Fibroblast of lung (primary cell): Measurements from ENCODE around the gene PKNOX2. TPM values are rescaled to one million over a fixed set of nuclear protein-coding genes. Genes with fewer than 3 reads are reported as not detected.
A peak's percentile ranks its signal among the peaks of the same experiment; 100 is the strongest.

Experiments
- DNase-seq, 2 donors: peaks; one replicate each; pipeline versions ENCODE4 v3.0.0 to v3.0.0-alpha.2; 2010; ENCODE audit warnings: low read depth in 2 of 2
- H2AFZ ChIP-seq: 2 replicates; pipeline ENCODE4 v1.5.1; 2012; ENCODE audit warnings: low read length, control low read depth, inconsistent platforms
- H3K27ac ChIP-seq: 2 replicates; pipeline ENCODE4 v1.5.1; 2011; ENCODE audit warnings: low read length, control low read depth; ENCODE audit not compliant: insufficient read depth
- H3K27me3 ChIP-seq: 2 replicates; pipeline ENCODE4 v1.5.1; 2011; ENCODE audit warnings: mild to moderate bottlenecking, low read length; ENCODE audit not compliant: control insufficient read depth, insufficient read depth
- H3K36me3 ChIP-seq: 2 replicates; pipeline ENCODE4 v1.5.1; 2011; ENCODE audit warnings: low read length; ENCODE audit not compliant: control insufficient read depth, insufficient read depth
- H3K4me1 ChIP-seq: 2 replicates; pipeline ENCODE4 v1.5.1; 2011; ENCODE audit warnings: low read length; ENCODE audit not compliant: control insufficient read depth, insufficient read depth; ENCODE audit errors: extremely low read depth
- H3K4me2 ChIP-seq: 2 replicates; pipeline ENCODE4 v1.5.1; 2011; ENCODE audit warnings: low read length, control low read depth; ENCODE audit not compliant: insufficient read depth; ENCODE audit errors: extremely low read depth
- H3K4me3 ChIP-seq, 4 experiments: fragments of 200-600 bp in 1 of 4; sonication (generic) in 1 of 4; replicated peaks in 1 of 4; 2 replicates each; pipeline ENCODE4 v1.5.1; 2011 to 2016; ENCODE audit warnings: low read length in 4 of 4, low read depth in 3 of 4, mild to moderate bottlenecking in 3 of 4, control low read depth in 2 of 4, inconsistent platforms in 1 of 4, mixed read lengths in 1 of 4; ENCODE audit not compliant: insufficient read depth in 1 of 4; ENCODE audit errors: control extremely low read depth in 1 of 4
- H3K79me2 ChIP-seq: 2 replicates; pipeline ENCODE4 v1.5.1; 2012; ENCODE audit warnings: mild to moderate bottlenecking, low read length, inconsistent platforms; ENCODE audit not compliant: control insufficient read depth, insufficient read depth
- H3K9ac ChIP-seq: 2 replicates; pipeline ENCODE4 v1.5.1; 2011; ENCODE audit warnings: mild to moderate bottlenecking, low read length, control low read depth; ENCODE audit not compliant: insufficient read depth
- H3K9me3 ChIP-seq: 2 replicates; pipeline ENCODE4 v1.5.1; 2012; ENCODE audit warnings: low read depth, low read length; ENCODE audit not compliant: control insufficient read depth, insufficient read depth
- H4K20me1 ChIP-seq: 2 replicates; pipeline ENCODE4 v1.5.1; 2011; ENCODE audit warnings: low read length; ENCODE audit not compliant: control insufficient read depth, insufficient read depth; ENCODE audit errors: extremely low read depth
- CTCF ChIP-seq, 2 donors: IDR thresholded peaks in 1 of 2; conservative IDR thresholded peaks in 1 of 2; 1 replicate in 1 of 2; 2 replicates in 1 of 2; pipeline ENCODE4 v1.5.1; 2011 to 2012; ENCODE audit warnings: low read length in 2 of 2, control low read depth in 1 of 2, inconsistent platforms in 1 of 2, low read depth in 1 of 2, mild to moderate bottlenecking in 1 of 2
- EZH2 ChIP-seq: IDR thresholded peaks from 2 replicates; pipeline ENCODE4 v1.5.1; 2012; ENCODE audit warnings: low read length, control low read depth, mild to moderate bottlenecking; ENCODE audit errors: missing control alignments
- polyA plus RNA-seq, 2 donors: library from polyadenylated mRNA; depleted of rRNA in 1 of 2; stranded (reverse) in 1 of 2; unstranded in 1 of 2; fragments of >200 nt; gene quantifications; 2 replicates each; pipeline ENCODE4 v1.2.1, GENCODE V29; 2011 to 2012; ENCODE audit warnings: missing spikeins in 1 of 2
- total RNA-seq: library from RNA; depleted of rRNA; stranded (reverse); fragments of >200 nt; gene quantifications from 2 replicates; pipeline ENCODE4 v1.2.1, GENCODE V29; 2014

The PKNOX2 gene
- total and polyA plus RNA-seq, 2 donors (not counting 1 experiment from before 2014, with no cell fraction given), result 0.33 to 2.2 TPM

DNA sequence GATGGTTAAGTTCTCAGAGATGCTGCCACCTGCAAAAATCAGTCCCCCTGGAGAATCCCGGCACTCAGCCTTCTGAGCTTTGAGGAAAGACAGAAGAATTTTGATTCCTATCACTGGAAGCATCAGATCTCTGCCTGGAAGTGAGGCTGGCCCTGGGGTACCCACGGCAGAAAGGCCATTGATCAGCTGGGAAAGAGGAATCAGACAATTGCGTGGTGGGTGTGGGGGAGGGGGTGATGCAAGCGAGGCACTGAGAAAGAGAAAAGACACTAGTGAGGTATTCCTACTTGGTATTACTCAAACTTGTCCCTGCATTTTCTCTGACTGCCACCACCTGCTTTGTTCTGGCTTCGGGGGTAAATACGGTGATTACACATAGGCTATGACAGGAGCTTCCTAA is 235.4 kb downstream of the PKNOX2 start:
- H3K9ac ChIP-seq, result no peak overlapping the region
- H3K27ac ChIP-seq, result no peak overlapping the region
- DNase-seq, result no peak
- H4K20me1 ChIP-seq, result no peaks in the 10 kb centered on the region
- no peaks in the 10 kb centered on the region for H3K27me3 ChIP-seq
- no peak overlapping the region for H3K4me2 ChIP-seq
- TF ChIP-seq EZH2 (no peak), CTCF (conservative IDR thresholded peaks at IDR 0.05 in 1 of 2, IDR thresholded peaks at IDR 0.05 in 1 of 2; ENCODE audit: low read depth in 1 of 2, low read length in 2 of 2) (no peak)
- peaks cover 8% of the 10 kb centered on the region for H3K4me1 ChIP-seq
- H3K79me2 ChIP-seq, result no peaks in the 10 kb centered on the region
- H3K4me3 ChIP-seq, result no peak overlapping the region
- no peak overlapping the region for H2AFZ ChIP-seq
- no peaks in the 10 kb centered on the region for H3K36me3 ChIP-seq
- no peaks in the 10 kb centered on the region for H3K9me3 ChIP-seq

- H3K27ac ChIP-seq, result no peak overlapping the region
- H2AFZ ChIP-seq, result no peak overlapping the region
- no peak overlapping the region for H3K9ac ChIP-seq
Measured at GRCh38 chr11:125401235-125401634, 236.7 kb downstream of the PKNOX2 start.

DNA sequence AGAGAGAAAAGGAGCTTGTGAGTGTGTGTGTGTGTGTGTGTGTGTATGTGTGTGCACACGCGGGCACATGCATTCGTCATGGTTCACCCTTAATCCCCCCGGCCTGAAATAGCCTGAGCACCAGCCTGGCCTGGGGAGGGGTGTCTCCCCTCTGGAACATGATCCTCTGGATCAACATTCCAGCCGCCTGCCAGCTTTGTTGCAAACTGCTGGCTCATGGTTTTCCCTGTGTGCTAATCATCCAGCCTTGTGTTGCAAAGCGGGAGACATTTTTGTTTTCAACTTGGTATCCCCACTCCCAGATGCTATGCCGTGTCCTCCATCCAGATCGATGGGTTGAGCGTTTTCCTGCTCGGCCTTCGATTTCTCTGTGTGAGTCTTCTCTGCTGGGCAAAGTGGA is 237.2 kb downstream of the PKNOX2 start:
- Histone ChIP-seq H3K79me2 (no peaks in the 10 kb centered on the region), H3K9me3 (no peaks in the 10 kb centered on the region), H2AFZ (no peak overlapping the region), H3K9ac (no peak overlapping the region), H3K27me3 (no peaks in the 10 kb centered on the region), H3K36me3 (no peaks in the 10 kb centered on the region), H3K4me3 (no peak overlapping the region), H3K4me1 (peaks cover 12% of the 10 kb centered on the region), H3K4me2 (no peak overlapping the region), H3K27ac (no peak overlapping the region), H4K20me1 (no peaks in the 10 kb centered on the region)
- peak in 1 of 2 donors; percentile 66 for DNase-seq
- TF ChIP-seq CTCF (conservative IDR thresholded peaks at IDR 0.05 in 1 of 2, IDR thresholded peaks at IDR 0.05 in 1 of 2; ENCODE audit: low read depth in 1 of 2, low read length in 2 of 2), result no peak
- no peak for TF ChIP-seq EZH2

More at GRCh38 chr11:125401235-125401634, 236.7 kb downstream of the PKNOX2 start:
- Histone ChIP-seq H3K36me3 (no peaks in the 10 kb centered on the region), H3K4me2 (no peak overlapping the region), H3K79me2 (no peaks in the 10 kb centered on the region), H3K9me3 (no peaks in the 10 kb centered on the region), H4K20me1 (no peaks in the 10 kb centered on the region), H3K4me1 (peaks cover 12% of the 10 kb centered on the region), H3K27me3 (no peaks in the 10 kb centered on the region), H3K4me3 (no peak overlapping the region)
- TF ChIP-seq EZH2 (no peak), CTCF (conservative IDR thresholded peaks at IDR 0.05 in 1 of 2, IDR thresholded peaks at IDR 0.05 in 1 of 2; ENCODE audit: low read depth in 1 of 2, low read length in 2 of 2) (no peak)
- no peak for DNase-seq
